PC-9 (cell line): ENCODE results near the gene DOCK1.

Experiments
- EZH2 ChIP-seq: fragments of 200-600 bp; sonication (generic); IDR thresholded peaks from 2 replicates; pipeline ENCODE4 v1.8.0; 2017; ENCODE audit warnings: antibody characterized with exemption, low read depth
- TF ChIP-seq, protein P1 (sequence below): fragments of 200-600 bp; sonication (generic); conservative IDR thresholded peaks from 2 replicates; pipeline ENCODE4 v1.6.1; 2017; ENCODE audit warnings: mixed run types, antibody characterized with exemption, mild to moderate bottlenecking, moderate library complexity

- no peak for TF ChIP-seq EZH2
- TF ChIP-seq, protein P1, sequence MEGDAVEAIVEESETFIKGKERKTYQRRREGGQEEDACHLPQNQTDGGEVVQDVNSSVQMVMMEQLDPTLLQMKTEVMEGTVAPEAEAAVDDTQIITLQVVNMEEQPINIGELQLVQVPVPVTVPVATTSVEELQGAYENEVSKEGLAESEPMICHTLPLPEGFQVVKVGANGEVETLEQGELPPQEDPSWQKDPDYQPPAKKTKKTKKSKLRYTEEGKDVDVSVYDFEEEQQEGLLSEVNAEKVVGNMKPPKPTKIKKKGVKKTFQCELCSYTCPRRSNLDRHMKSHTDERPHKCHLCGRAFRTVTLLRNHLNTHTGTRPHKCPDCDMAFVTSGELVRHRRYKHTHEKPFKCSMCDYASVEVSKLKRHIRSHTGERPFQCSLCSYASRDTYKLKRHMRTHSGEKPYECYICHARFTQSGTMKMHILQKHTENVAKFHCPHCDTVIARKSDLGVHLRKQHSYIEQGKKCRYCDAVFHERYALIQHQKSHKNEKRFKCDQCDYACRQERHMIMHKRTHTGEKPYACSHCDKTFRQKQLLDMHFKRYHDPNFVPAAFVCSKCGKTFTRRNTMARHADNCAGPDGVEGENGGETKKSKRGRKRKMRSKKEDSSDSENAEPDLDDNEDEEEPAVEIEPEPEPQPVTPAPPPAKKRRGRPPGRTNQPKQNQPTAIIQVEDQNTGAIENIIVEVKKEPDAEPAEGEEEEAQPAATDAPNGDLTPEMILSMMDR = no peak
These were observed 289.8 kb downstream of the DOCK1 start for GRCh38 chr10:127195041-127195506.
